ENCODE measurements around the gene CREM. TPM values are rescaled to one million over a fixed set of nuclear protein-coding genes. Genes with fewer than 3 reads are reported as not detected.
A peak's percentile ranks its signal among the peaks of the same experiment; 100 is the strongest.

Gene CREM
- total RNA-seq, 1 experiment from 2014 or later: 24.7 TPM

GRCh38 chr10:35210961-35211360, 84.3 kb downstream of the CREM start:
- Histone ChIP-seq H3K4me3 (ENCODE audit: low read depth, low read length) (no peak overlapping the region), H3K27me3 (replicated peaks; ENCODE audit: control insufficient read depth, insufficient read depth, low read length) (no peaks in the 10 kb centered on the region), H3K4me1 (no peaks in the 10 kb centered on the region), H3K36me3 (ENCODE audit: control insufficient read depth, insufficient read depth, low read length) (no peaks in the 10 kb centered on the region), H3K9me3 (no peaks in the 10 kb centered on the region)
- H3K9me3 Mint-ChIP-seq (ENCODE audit: unreplicated experiment): no peaks in the 10 kb centered on the region
- H3K4me1 Mint-ChIP-seq (ENCODE audit: low read depth, unreplicated experiment): peaks cover 9% of the 10 kb centered on the region
- H3K27me3 Mint-ChIP-seq (ENCODE audit: insufficient read depth, unreplicated experiment): no peaks in the 10 kb centered on the region
- H3K4me3 Mint-ChIP-seq (ENCODE audit: unreplicated experiment): no peak overlapping the region
- TF ChIP-seq, protein P1, sequence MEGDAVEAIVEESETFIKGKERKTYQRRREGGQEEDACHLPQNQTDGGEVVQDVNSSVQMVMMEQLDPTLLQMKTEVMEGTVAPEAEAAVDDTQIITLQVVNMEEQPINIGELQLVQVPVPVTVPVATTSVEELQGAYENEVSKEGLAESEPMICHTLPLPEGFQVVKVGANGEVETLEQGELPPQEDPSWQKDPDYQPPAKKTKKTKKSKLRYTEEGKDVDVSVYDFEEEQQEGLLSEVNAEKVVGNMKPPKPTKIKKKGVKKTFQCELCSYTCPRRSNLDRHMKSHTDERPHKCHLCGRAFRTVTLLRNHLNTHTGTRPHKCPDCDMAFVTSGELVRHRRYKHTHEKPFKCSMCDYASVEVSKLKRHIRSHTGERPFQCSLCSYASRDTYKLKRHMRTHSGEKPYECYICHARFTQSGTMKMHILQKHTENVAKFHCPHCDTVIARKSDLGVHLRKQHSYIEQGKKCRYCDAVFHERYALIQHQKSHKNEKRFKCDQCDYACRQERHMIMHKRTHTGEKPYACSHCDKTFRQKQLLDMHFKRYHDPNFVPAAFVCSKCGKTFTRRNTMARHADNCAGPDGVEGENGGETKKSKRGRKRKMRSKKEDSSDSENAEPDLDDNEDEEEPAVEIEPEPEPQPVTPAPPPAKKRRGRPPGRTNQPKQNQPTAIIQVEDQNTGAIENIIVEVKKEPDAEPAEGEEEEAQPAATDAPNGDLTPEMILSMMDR (IDR thresholded peaks at IDR 0.05; ENCODE audit: insufficient read depth in 1 of 2, low read depth in 1 of 2, low read length in 1 of 2, severe bottlenecking in 1 of 2, unreplicated experiment in 1 of 2): no peak
- DNase-seq: no peak
- BruUV-seq (replicated peaks): no TSS peak
- intact Hi-C loops (cut with micrococcal nuclease; ENCODE audit: unreplicated experiment): no loop called here
- ChIA-PET POLR2A (interaction anchor here (1.3 kb wide), 1 partner anchor 84 kb away, joined by 4 read pairs; the partner anchor contains the start of gene CREM), CTCF (interaction anchor here (1.3 kb wide), 1 partner anchor 85 kb away, joined by 7 read pairs; the partner anchor contains the start of gene CREM)
- H3K27ac Mint-ChIP-seq (ENCODE audit: unreplicated experiment): peak overlapping the region; percentile 4
- H3K36me3 Mint-ChIP-seq (ENCODE audit: insufficient read depth, unreplicated experiment): no peaks in the 10 kb centered on the region

- peak overlapping the region; percentile 4 for H3K27ac Mint-ChIP-seq (ENCODE audit: unreplicated experiment)
Measured at GRCh38 chr10:35211390-35211789, 84.7 kb downstream of the CREM start.

DNA sequence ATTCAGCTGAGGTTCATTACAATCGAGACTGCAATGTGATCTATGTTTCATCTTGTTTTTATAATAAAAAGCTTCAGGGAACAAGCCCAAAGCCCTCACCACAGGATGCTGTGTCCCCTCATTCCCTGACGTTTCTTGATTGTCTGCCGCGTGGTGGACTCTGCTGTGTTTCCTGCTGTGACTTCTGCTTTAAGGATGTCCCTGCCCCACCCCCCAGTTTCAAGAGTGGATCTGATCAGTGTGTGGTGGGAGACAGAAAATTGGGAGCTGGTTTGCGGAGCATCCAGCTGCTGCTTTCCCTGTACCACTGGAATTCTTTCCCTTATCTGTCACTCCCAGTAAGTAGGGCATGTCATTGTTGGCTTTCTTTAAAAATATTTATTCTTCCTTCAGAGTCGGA, 86.2 kb downstream of the CREM start:
- Histone ChIP-seq H3K4me3 (ENCODE audit: low read depth, low read length) (no peak overlapping the region), H3K9me3 (no peaks in the 10 kb centered on the region), H3K4me1 (no peaks in the 10 kb centered on the region), H3K36me3 (ENCODE audit: control insufficient read depth, insufficient read depth, low read length) (no peaks in the 10 kb centered on the region), H3K27me3 (replicated peaks; ENCODE audit: control insufficient read depth, insufficient read depth, low read length) (no peaks in the 10 kb centered on the region)
- Mint-ChIP-seq H3K9me3 (ENCODE audit: unreplicated experiment) (no peaks in the 10 kb centered on the region), H3K27me3 (ENCODE audit: insufficient read depth, unreplicated experiment) (no peaks in the 10 kb centered on the region), H3K36me3 (ENCODE audit: insufficient read depth, unreplicated experiment) (no peaks in the 10 kb centered on the region), H3K4me1 (ENCODE audit: low read depth, unreplicated experiment) (peaks cover 9% of the 10 kb centered on the region), H3K27ac (ENCODE audit: unreplicated experiment) (no peak overlapping the region), H3K4me3 (ENCODE audit: unreplicated experiment) (no peak overlapping the region)
- TF ChIP-seq, protein P1 (IDR thresholded peaks at IDR 0.05; ENCODE audit: insufficient read depth in 1 of 2, low read depth in 1 of 2, low read length in 1 of 2, severe bottlenecking in 1 of 2, unreplicated experiment in 1 of 2): no peak
- ChIA-PET POLR2A (interaction anchor here (0.6 kb wide), 1 partner anchor 87 kb away, joined by 5 read pairs; no protein-coding TSS in a partner anchor), CTCF (no interaction called here)
- no peak for DNase-seq
- BruUV-seq (replicated peaks): no TSS peak
- intact Hi-C loops (cut with micrococcal nuclease; ENCODE audit: unreplicated experiment): no loop called here

More at GRCh38 chr10:35211390-35211789, 84.7 kb downstream of the CREM start:
- Histone ChIP-seq H3K9me3 (no peaks in the 10 kb centered on the region), H3K36me3 (ENCODE audit: control insufficient read depth, insufficient read depth, low read length) (no peaks in the 10 kb centered on the region), H3K27me3 (replicated peaks; ENCODE audit: control insufficient read depth, insufficient read depth, low read length) (no peaks in the 10 kb centered on the region), H3K4me3 (ENCODE audit: low read depth, low read length) (no peak overlapping the region), H3K4me1 (no peaks in the 10 kb centered on the region)
- BruUV-seq (replicated peaks): no TSS peak
- H3K36me3 Mint-ChIP-seq (ENCODE audit: insufficient read depth, unreplicated experiment): no peaks in the 10 kb centered on the region
- H3K9me3 Mint-ChIP-seq (ENCODE audit: unreplicated experiment): no peaks in the 10 kb centered on the region
- intact Hi-C loops (cut with micrococcal nuclease; ENCODE audit: unreplicated experiment): no loop called here
- peaks cover 9% of the 10 kb centered on the region for H3K4me1 Mint-ChIP-seq (ENCODE audit: low read depth, unreplicated experiment)
- DNase-seq: no peak
- TF ChIP-seq, protein P1 (IDR thresholded peaks at IDR 0.05; ENCODE audit: insufficient read depth in 1 of 2, low read depth in 1 of 2, low read length in 1 of 2, severe bottlenecking in 1 of 2, unreplicated experiment in 1 of 2): no peak
- POLR2A ChIA-PET: interaction anchor here (1.3 kb wide), 1 partner anchor 85 kb away, joined by 4 read pairs; the partner anchor contains the start of gene CREM
- no peaks in the 10 kb centered on the region for H3K27me3 Mint-ChIP-seq (ENCODE audit: insufficient read depth, unreplicated experiment)
- CTCF ChIA-PET: interaction anchor here (0.8 to 1.3 kb wide), 2 partner anchors 16 to 85 kb away, joined by 4 to 7 read pairs; partner anchors contain the start of gene CREM
- H3K4me3 Mint-ChIP-seq (ENCODE audit: unreplicated experiment): no peak overlapping the region

Data from Caco-2 (cell line).